Bladder microvascular endothelial cell (primary cell): Measurements from ENCODE around the gene CD46. TPM values are rescaled to one million over a fixed set of nuclear protein-coding genes. Genes with fewer than 3 reads are reported as not detected.

ENCODE experiments used
- total RNA-seq: library from RNA; depleted of rRNA; stranded (reverse); fragments of >200 nt; gene quantifications from 2 replicates; pipeline ENCODE4 v1.2.3, GENCODE V29; 2014

Gene CD46
- 189 and 348 TPM in 2 replicates for total RNA-seq

GRCh38 chr1:207751790-207752455 is at the start of gene CD46:
Gene CD46, plus strand, starts transcription at chr1:207752054. Its CDS starts 159 bp downstream, at chr1:207752213.

Other genes starting within 250 kb of the CD46 start
- gene CR1L, start 106.9 kb upstream of the CD46 start, total RNA-seq, result not detected in 2 replicates
- gene CD34, start 159.1 kb downstream of the CD46 start, total RNA-seq, result 72.0 and 142 TPM in 2 replicates